ENCODE results near the gene GMEB2.

GMEB2 gene

GRCh38 chr20:63625771-63626423 lies 1.0 kb downstream of the GMEB2 start:
- no peak for DNase-seq (ENCODE audit: extremely low read depth, low read depth)
- H3K4me3 ChIP-seq (replicated peaks; ENCODE audit: low read depth, low read length), result peak overlapping the region; percentile 80
- no peak for TF ChIP-seq CTCF (IDR thresholded peaks at IDR 0.05; ENCODE audit: low read depth, low read length, missing control alignments)

GRCh38 chr20:63624486-63624885 lies 2.4 kb downstream of the GMEB2 start:
- no peak for TF ChIP-seq CTCF (IDR thresholded peaks at IDR 0.05; ENCODE audit: low read depth, low read length, missing control alignments)
- DNase-seq (ENCODE audit: extremely low read depth, low read depth), result no peak
- no peak overlapping the region for H3K4me3 ChIP-seq (replicated peaks; ENCODE audit: low read depth, low read length)

GRCh38 chr20:63622732-63623131 lies 4.2 kb downstream of the GMEB2 start:
- H3K4me3 ChIP-seq (replicated peaks; ENCODE audit: low read depth, low read length), result no peak overlapping the region
- no peak for TF ChIP-seq CTCF (IDR thresholded peaks at IDR 0.05; ENCODE audit: low read depth, low read length, missing control alignments)
- no peak for DNase-seq (ENCODE audit: extremely low read depth, low read depth)

- no peak for TF ChIP-seq CTCF (IDR thresholded peaks at IDR 0.05; ENCODE audit: low read depth, low read length, missing control alignments)
- no peak overlapping the region for H3K4me3 ChIP-seq (replicated peaks; ENCODE audit: low read depth, low read length)
- DNase-seq (ENCODE audit: extremely low read depth, low read depth), result no peak
Measured at GRCh38 chr20:63622096-63622495, 4.8 kb downstream of the GMEB2 start.

- no peak for TF ChIP-seq CTCF (IDR thresholded peaks at IDR 0.05; ENCODE audit: low read depth, low read length, missing control alignments)
- DNase-seq (ENCODE audit: extremely low read depth, low read depth), result no peak
- H3K4me3 ChIP-seq (replicated peaks; ENCODE audit: low read depth, low read length), result no peak overlapping the region
Measured at GRCh38 chr20:63620991-63621390, 5.9 kb downstream of the GMEB2 start.

- TF ChIP-seq CTCF (IDR thresholded peaks at IDR 0.05; ENCODE audit: low read depth, low read length, missing control alignments), result no peak
Measured at GRCh38 chr20:63619505-63619904, 7.4 kb downstream of the GMEB2 start.

GRCh38 chr20:63619086-63619485 lies 7.8 kb downstream of the GMEB2 start:
- no peak overlapping the region for H3K4me3 ChIP-seq (replicated peaks; ENCODE audit: low read depth, low read length)
- DNase-seq (ENCODE audit: extremely low read depth, low read depth), result no peak
- no peak for TF ChIP-seq CTCF (IDR thresholded peaks at IDR 0.05; ENCODE audit: low read depth, low read length, missing control alignments)

More at GRCh38 chr20:63619505-63619904, 7.4 kb downstream of the GMEB2 start:
- no peak for DNase-seq (ENCODE audit: extremely low read depth, low read depth)
- H3K4me3 ChIP-seq (replicated peaks; ENCODE audit: low read depth, low read length), result no peak overlapping the region
